OCI-LY7 (cell line): ENCODE data around the gene ANKRD13D.

Experiments
- EZH2phosphoT487 ChIP-seq: fragments of 200-600 bp; sonication (generic); IDR thresholded peaks from 2 replicates; pipeline ENCODE4 v1.6.1; 2018; ENCODE audit warnings: low read depth, borderline replicate concordance, mild to moderate bottlenecking, mixed run types, antibody characterized with exemption, low read length, moderate library complexity, mixed read lengths
- TF ChIP-seq, protein P1 (sequence below): fragments of 200-600 bp; sonication (generic); conservative IDR thresholded peaks from 2 replicates; pipeline ENCODE4 v1.5.1; 2014; ENCODE audit warnings: mild to moderate bottlenecking, antibody characterized with exemption, low read length, moderate library complexity, mixed read lengths

DNA sequence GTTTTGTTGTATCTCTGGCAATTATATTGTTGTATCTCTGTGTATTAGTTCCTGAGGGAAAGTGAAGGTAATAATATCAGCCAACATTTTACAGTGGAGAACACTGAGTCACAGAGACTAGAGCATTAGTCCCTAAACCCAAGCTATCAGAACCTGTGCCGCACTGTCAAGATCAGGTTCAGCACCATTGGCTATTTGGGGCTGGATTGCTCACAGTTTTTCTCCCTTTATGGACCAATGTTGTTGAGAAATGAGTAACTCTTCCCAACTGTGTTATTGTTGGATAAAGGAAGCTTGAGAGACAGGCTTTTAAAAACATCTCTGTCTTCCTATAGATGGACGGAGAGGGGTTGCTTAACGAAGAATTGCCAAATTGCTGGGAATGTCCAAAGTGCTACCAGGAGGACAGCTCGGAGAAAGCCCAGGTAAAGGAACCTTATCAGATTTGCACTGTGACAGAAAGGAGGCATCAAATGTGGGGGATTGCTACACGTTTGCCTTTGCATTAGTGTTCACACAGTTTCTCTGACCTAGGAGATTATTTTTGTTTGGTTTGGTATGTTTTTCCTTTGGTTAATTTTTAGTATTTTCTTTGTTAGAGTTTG, 41.1 kb upstream of the ANKRD13D start:
- no peak for TF ChIP-seq EZH2phosphoT487
- TF ChIP-seq, protein P1, sequence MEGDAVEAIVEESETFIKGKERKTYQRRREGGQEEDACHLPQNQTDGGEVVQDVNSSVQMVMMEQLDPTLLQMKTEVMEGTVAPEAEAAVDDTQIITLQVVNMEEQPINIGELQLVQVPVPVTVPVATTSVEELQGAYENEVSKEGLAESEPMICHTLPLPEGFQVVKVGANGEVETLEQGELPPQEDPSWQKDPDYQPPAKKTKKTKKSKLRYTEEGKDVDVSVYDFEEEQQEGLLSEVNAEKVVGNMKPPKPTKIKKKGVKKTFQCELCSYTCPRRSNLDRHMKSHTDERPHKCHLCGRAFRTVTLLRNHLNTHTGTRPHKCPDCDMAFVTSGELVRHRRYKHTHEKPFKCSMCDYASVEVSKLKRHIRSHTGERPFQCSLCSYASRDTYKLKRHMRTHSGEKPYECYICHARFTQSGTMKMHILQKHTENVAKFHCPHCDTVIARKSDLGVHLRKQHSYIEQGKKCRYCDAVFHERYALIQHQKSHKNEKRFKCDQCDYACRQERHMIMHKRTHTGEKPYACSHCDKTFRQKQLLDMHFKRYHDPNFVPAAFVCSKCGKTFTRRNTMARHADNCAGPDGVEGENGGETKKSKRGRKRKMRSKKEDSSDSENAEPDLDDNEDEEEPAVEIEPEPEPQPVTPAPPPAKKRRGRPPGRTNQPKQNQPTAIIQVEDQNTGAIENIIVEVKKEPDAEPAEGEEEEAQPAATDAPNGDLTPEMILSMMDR = no peak
